ENCODE data around the gene RAB3GAP2. TPM values are rescaled to one million over a fixed set of nuclear protein-coding genes. Genes with fewer than 3 reads are reported as not detected.
"Not testable (repeated sequence)": the region's sequence is repeated elsewhere in the genome, so short reads cannot be mapped to it uniquely, and the experiment has no call there.

RAB3GAP2 gene
- total RNA-seq, 1 experiment from 2014 or later, result 17.1 TPM

DNA sequence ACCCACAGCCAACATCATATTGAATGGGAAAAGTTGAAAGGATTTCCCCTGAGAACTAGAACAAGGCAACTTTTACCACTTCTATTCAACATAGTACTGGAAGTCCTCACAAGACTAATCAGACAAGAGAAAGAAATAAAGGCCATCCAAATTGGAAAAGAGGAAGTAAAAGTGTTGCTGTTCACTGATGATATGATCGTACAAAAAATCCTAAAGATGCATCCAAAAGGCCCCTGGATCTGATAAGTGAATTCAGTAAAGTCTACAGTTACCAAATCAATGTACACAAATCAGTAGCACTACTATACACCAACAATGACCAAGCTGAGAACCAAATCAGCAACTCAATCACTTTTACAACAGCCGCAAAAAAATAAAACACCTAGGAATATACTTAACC is 28.3 kb downstream of the RAB3GAP2 start:
- DNase-seq (ENCODE audit: low read depth), result no peak

- DNase-seq (ENCODE audit: low read depth), result no peak
Measured at GRCh38 chr1:220241072-220241663, 31.1 kb downstream of the RAB3GAP2 start.

GRCh38 chr1:220239966-220240365 is 32.3 kb downstream of the RAB3GAP2 start:
- DNase-seq (ENCODE audit: low read depth), result no peak

DNA sequence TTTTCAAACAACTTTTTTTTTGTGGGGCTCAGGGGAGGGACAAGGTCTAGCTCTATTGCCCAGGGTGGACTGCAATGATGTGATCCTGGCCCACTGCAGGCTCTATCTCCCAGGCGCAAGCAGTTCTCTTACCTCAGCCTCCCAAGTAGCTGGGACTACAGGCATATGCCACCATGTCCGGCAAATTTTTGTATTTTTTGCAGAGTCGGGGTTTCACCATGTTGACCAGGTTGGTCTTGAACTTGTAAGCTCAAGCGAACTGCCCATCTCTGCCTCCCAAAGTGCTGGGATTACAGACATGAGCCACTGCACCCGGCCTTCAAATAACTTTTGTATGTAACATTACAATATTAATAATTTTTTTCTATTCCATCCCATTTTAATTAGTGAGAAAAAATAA is 33.0 kb downstream of the RAB3GAP2 start:
- no peak for DNase-seq (ENCODE audit: low read depth)

- not testable (repeated sequence) for DNase-seq (ENCODE audit: low read depth)
Measured at GRCh38 chr1:220236278-220236677, 36.0 kb downstream of the RAB3GAP2 start.

DNA sequence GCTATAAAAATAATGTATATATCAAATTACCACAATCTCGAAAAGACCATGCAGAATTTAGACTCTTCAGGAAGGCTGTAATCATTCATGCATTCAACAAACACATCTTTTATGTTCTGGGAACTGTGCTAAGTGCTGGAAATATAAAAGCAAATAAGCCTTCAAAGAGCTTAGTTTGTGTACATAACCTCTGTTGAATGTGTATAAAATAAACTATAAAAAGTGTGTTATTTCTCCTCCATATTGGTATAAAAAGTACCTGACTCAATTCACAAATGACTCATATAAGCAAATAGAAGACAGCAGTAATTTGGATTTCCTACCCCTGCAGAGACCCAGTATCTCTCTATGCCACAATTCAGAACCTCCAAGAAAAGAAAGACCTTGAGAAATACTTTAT is 36.8 kb downstream of the RAB3GAP2 start:
- peak; percentile 6 for DNase-seq (ENCODE audit: low read depth)

- DNase-seq (ENCODE audit: low read depth), result no peak
Measured at GRCh38 chr1:220233927-220234326, 38.3 kb downstream of the RAB3GAP2 start.

DNA sequence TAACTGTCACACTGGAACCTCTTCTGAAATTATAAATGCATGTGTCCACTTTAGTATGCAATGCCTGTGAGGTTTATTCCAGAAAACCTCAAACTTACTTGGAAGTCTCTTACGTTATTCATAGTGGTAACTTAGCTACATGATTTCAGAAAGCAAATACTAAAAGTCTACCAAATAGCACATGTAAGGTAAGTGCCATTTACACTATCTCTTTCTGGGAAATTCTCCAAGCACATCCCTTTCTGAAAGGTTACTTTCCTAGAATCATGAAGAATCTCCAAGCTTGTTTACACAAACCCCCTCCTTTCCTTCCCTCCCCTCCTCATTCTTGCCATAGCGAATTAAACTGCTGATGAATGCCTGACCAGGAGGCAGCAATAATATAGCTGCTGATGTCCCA is 42.5 kb downstream of the RAB3GAP2 start:
- DNase-seq (ENCODE audit: low read depth), result no peak

DNA sequence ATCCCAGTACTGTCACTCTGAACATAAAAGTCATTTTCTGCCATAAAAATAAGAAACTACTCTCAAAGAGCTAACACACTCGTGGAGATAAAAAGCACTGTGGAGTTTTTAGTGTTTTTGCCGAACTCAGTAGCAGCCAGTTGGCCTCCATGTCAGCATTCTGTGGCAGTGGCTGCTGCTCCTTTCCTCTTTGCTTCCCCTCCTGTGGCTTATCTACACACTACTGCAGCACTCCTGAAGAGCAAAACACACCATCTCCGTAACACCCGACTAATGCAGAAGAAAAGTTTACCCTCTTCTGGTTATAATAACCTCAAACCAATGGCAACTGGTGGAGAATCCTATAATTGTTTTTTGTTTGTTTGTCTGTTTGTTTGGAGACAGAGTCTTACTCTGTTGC is 44.9 kb downstream of the RAB3GAP2 start:
- DNase-seq (ENCODE audit: low read depth), result no peak

- no peak for DNase-seq (ENCODE audit: low read depth)
Measured at GRCh38 chr1:220226752-220227151, 45.5 kb downstream of the RAB3GAP2 start.

DNA sequence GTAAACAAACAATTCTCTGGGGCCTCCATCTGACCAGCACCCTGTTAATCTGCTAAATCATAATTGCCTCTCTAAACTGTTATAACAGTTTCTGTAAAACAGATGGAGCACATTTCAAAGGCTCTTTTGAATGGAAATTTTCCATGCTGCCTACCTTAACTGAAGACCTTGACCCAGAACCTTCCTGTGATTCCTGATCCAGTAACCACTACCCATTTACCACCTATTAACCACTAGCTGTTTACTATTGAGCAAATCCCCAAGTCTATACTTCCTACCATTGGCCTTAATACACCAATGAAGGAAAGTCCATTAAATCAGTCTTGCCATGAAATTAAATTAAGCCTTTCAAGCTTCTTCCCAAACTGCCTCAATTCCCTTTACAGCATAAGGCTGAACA is 46.3 kb downstream of the RAB3GAP2 start:
- no peak for DNase-seq (ENCODE audit: low read depth)

DNA sequence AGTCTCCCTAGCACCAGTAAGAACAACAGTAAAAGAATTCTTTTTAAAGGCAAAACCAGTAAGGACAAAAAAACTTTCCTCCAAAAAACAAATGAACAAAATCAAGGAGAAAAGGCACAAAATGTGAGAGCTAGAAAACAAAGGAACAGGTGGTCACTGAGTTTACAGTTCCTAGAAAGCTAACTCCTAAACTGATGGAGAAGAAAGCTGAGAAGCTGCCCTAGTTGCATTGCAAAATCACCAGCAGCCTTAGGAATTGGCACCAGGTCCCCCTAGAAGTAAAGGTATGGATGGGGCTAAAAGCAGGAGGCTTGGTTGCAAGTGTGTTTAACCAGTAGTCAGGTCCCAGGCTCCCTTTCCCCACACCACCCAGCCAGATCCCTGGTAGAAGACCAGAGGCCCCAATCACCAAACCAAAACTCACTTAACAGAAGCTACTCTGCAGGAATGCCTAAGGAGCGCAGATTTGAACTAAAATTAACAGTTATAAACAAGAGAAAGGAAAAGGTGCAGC is 47.6 kb downstream of the RAB3GAP2 start:
- no peak for DNase-seq (ENCODE audit: low read depth)

DNA sequence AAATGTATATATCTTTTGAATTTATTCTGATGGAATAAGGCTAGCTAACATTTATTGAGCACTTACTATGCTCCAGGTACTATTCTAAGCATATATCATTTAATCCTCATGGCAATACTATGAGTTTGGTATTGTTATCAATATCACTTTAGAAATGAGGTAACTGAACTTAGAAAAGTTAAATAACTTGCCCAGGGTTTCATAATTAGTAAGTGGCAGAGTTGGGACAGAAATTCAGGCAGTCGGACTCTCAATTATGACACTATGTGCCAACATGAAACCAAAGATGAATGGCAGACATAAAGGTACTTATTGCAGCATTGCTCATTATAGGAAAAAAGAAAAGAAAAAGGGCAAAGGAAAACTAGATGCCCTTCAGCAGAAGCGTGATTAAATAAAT is 48.2 kb downstream of the RAB3GAP2 start:
- DNase-seq (ENCODE audit: low read depth), result no peak

DNA sequence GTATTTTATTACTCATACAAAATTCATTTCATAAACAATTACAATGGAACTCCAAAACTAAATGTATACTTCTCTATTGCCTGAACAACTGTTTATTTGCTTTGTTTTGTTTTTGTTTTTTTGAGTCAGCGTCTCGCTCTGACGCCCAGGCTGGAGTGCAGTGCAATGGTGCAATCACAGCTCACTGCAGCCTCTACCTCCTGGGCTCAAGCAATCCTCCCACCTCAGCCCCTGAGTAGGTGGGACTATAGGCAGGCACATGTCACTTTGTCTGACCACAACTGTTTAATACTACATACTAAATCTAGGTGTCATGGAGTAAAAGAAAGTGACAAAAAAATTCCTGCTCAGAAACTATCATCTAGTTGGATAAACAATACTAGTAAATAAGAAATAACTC is 49.3 kb downstream of the RAB3GAP2 start:
- DNase-seq (ENCODE audit: low read depth), result no peak

DNA sequence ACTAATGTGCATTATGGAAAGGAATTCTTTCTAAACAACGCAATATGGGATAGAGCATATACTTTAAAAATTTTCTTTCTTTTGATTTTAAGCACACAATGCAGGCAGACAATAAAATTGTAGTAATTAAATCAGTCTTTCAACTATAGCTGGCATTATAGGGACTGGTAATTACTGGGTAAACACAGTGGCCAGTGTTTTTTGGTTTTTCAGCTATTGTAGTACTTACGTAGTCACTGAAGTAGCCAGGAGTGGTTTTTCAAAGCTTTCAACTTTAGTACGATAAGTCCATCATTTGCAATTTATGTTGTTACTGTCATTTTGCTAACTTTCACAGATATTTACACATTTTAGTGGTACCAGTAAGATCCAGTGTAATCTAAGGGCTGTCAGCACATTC is 50.6 kb downstream of the RAB3GAP2 start:
- no peak for DNase-seq (ENCODE audit: low read depth)

- DNase-seq (ENCODE audit: low read depth), result no peak
Measured at GRCh38 chr1:220221269-220221668, 51.0 kb downstream of the RAB3GAP2 start.

DNA sequence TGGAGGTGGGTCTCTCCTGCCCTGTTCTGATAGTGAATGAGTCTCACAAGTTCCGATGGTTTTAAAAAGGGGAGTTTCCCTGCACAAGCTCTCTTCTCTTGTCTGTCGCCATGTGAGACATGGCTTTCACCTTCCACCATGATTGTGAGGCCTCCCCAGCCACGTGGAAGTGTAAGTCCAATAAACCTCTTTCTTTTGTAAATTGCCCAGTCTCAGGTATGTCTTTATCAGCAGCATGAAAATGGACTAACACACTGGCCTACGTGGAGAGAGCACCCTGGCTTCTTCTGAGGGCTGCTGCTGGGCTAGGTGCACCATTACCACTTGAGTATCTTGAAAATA is 51.6 kb downstream of the RAB3GAP2 start:
- not testable (repeated sequence) for DNase-seq (ENCODE audit: low read depth)

DNA sequence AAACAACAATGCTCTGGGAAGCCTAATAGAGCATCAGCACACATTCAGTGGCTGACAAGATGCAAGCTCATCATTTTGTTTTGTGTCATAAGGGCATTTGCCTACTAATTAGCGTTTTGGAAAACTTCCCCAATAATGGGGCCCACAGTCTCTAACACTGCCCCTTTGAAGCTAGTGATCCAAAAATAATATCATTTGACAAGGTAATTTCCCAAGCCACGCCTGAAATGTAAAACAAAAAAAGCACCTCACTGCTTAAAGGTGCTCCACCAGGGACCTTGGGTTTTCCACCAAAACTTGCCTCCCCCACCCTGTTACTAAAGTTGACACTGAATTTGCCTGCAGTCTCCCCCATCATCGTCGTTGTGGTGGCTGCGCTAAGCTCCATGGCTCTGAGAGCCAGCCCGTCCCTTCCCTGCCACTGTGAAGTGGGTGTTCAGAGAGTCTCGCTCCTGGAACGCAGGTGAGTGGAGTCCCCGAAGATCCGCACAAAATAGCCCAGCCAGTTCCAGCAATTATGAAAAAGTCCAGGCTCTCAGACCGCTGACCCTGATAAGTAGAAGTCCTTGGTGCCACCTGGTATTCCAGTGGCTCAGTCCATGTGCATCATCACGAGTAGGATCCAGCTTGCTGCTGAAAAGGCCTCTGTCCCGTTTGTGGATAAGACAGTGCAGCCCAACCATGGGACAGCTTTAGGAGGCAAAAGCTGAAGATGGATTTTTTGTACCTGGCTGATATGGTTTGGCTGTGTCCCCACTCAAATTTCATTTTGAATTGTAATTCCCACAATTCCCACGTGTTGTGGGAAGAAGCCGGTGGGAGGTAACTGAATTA is 52.2 kb downstream of the RAB3GAP2 start:
- no peak for DNase-seq (ENCODE audit: low read depth)

- DNase-seq (ENCODE audit: low read depth), result no peak
Measured at GRCh38 chr1:220219136-220219442, 53.2 kb downstream of the RAB3GAP2 start.

DNA sequence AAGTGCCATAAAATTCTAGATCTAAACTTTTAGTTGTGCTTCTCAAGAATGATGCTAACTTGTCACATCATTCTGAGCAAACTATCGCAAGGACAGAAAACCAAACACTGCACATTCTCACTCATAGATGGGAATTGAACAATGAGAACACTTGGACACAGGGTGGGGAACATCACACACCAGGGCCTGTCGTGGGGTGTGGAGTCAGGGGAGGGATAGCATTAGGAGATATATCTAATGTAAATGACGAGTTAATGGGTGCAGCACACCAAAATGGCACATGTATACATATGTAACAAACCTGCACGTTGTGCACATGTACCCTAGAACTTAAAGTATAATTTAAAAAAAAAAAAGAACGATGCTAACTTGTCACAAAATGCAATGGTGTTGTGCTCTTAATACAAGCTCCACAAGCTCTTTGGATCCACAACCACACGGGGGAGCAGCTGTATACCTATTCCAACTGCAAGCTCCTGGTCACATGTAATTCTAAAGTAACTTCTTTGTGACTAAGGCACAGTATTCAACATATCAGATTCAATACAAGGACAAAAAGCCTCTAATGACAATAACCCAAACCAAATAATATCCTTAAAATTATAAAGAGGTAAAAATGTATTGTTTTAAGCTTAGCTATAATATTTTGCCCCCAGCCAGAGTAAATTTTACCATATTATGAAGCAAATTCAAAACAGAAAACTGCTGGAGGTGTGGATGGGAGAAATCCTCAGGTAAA is 53.7 kb downstream of the RAB3GAP2 start:
- DNase-seq (ENCODE audit: low read depth), result peak; percentile 40

DNA sequence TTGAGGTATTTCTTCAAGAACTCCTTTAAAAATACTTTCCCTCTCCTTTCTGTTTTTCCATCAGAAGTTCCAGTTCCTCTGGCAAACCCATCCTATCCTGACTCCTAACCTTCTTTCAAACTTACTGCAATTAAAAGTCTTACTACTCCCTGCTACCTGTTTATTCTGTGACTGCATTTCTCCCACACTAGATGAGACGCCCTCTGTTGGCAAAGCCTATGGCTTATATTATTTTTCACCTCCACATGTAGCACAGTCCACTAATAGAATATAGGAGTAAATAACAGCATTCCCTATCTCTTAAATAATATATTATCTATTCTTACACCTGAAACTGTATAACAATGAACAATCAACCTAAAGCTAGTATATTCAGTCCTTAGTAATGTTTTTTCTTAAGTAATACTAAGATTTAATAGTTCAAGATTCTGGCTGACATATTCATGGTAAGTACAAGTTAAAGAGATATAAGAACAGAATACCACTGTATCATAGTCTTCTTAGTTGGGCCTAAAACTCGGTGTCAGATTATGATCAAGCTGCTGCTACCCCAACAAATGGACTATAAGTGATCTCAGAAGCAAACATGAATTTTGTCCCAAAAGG is 54.8 kb downstream of the RAB3GAP2 start:
- DNase-seq (ENCODE audit: low read depth), result peak; percentile 23

- DNase-seq (ENCODE audit: low read depth), result no peak
Measured at GRCh38 chr1:220213382-220213983, 58.8 kb downstream of the RAB3GAP2 start.

All from HT1080 (cell line).